Testis (tissue), 3 donors: ENCODE results near the gene FEM1C. TPM values are rescaled to one million over a fixed set of nuclear protein-coding genes. Genes with fewer than 3 reads are reported as not detected.

Experiments used
- DNase-seq: peaks from one replicate; pipeline ENCODE4 v3.0.0-alpha.2; 2019
- H3K27ac ChIP-seq, 2 donors: fragments of 200-600 bp; sonication (generic); one replicate each; pipeline ENCODE4 v1.5.1; 2019
- H3K27me3 ChIP-seq: fragments of 200-600 bp; sonication (generic); one replicate; pipeline ENCODE4 v1.5.1; 2019
- H3K36me3 ChIP-seq: fragments of 200-600 bp; sonication (generic); one replicate; pipeline ENCODE4 v1.5.1; 2017; ENCODE audit warnings: low read depth; ENCODE audit errors: missing control alignments
- H3K4me1 ChIP-seq: fragments of 200-600 bp; sonication (generic); one replicate; pipeline ENCODE4 v1.5.1; 2019
- H3K4me3 ChIP-seq, 2 donors: fragments of 200-600 bp; sonication (generic); one replicate each; pipeline ENCODE4 v1.5.1; 2017 to 2019
- H3K9me3 ChIP-seq: fragments of 200-600 bp; sonication (generic); one replicate; pipeline ENCODE4 v1.5.1; 2017
- CTCF ChIP-seq, 3 experiments: fragments of 450-650 bp in 2 of 3; fragments of 200-600 bp in 1 of 3; sonication (generic) in 1 of 3; IDR thresholded peaks; one replicate each; pipeline ENCODE4 v1.5.1; 2016 to 2019; ENCODE audit warnings: antibody characterized with exemption in 3 of 3, mild to moderate bottlenecking in 2 of 3, moderate library complexity in 1 of 3
- POLR2A ChIP-seq: fragments of 450-650 bp; IDR thresholded peaks from one replicate; pipeline ENCODE4 v1.6.1; 2017; ENCODE audit warnings: antibody characterized with exemption, mild to moderate bottlenecking, moderate library complexity
- WGBS, 2 donors: methylation state at CpG; one replicate each; pipeline ENCODE4 v1.1.5; 2018; 5-methylcytosine and 5-hydroxymethylcytosine counted together
- intact Hi-C: fragments of 100-400 bp; cut with DNase I; formaldehyde crosslinking; loops from one replicate; pipeline ENCODE4 v1.15.1; 2023; ENCODE audit warnings: low total_unique reads
- polyA plus RNA-seq: library from polyadenylated mRNA; stranded (reverse); fragments of 350-450 nt; fragmentation: Illumina TruSeq; extraction: RNeasy Lipid Tissue Mini Kit (QIAGEN cat#74804); gene quantifications from one replicate; pipeline ENCODE4 v1.2.3, GENCODE V29; 2014; ENCODE audit warnings: low read depth, low replicate concordance; ENCODE audit not compliant: insufficient read depth
- total RNA-seq, 2 donors: library from RNA; depleted of rRNA; stranded (reverse); fragments of >200 nt; gene quantifications; one replicate each; pipeline ENCODE4 v1.2.3, GENCODE V29; 2016

Gene FEM1C
- total and polyA plus RNA-seq, 3 donors from 2014 or later = 20.0 to 28.7 (median 25.9) TPM

GRCh38 chr5:115556276-115556675 is 11.7 kb upstream of the FEM1C start:
- Histone ChIP-seq H3K36me3 (no peaks in the 10 kb centered on the region), H3K4me3 (no peak overlapping the region), H3K4me1 (peaks cover 20% of the 10 kb centered on the region), H3K27me3 (no peaks in the 10 kb centered on the region), H3K27ac (no peak overlapping the region), H3K9me3 (no peaks in the 10 kb centered on the region)
- no peak for TF ChIP-seq POLR2A
- TF ChIP-seq CTCF (IDR thresholded peaks at IDR 0.05) = no peak
- intact Hi-C loops = no loop called here
- DNase-seq = no peak
- 92 to 96% methylated on average over 2 of the region's 2 CpGs for WGBS, 2 donors

GRCh38 chr5:115555084-115555633 is 10.6 kb upstream of the FEM1C start:
- Histone ChIP-seq H3K36me3 (no peaks in the 10 kb centered on the region), H3K27me3 (no peaks in the 10 kb centered on the region), H3K9me3 (no peaks in the 10 kb centered on the region), H3K27ac (no peak overlapping the region), H3K4me1 (peaks cover 20% of the 10 kb centered on the region), H3K4me3 (no peak overlapping the region)
- DNase-seq = no peak
- TF ChIP-seq CTCF (IDR thresholded peaks at IDR 0.05) = no peak
- TF ChIP-seq POLR2A = no peak
- WGBS, 2 donors = 81 to 83% methylated on average over 4 of the region's 4 CpGs
- intact Hi-C loops = no loop called here

GRCh38 chr5:115553082-115553481 is 8.5 kb upstream of the FEM1C start:
- Histone ChIP-seq H3K9me3 (no peaks in the 10 kb centered on the region), H3K4me1 (peaks cover 11% of the 10 kb centered on the region), H3K27me3 (no peaks in the 10 kb centered on the region), H3K36me3 (no peaks in the 10 kb centered on the region), H3K27ac (no peak overlapping the region), H3K4me3 (no peak overlapping the region)
- intact Hi-C loops = no loop called here
- 96 to 97% methylated on average over 4 of the region's 4 CpGs for WGBS, 2 donors
- no peak for DNase-seq
- no peak for TF ChIP-seq CTCF (IDR thresholded peaks at IDR 0.05)
- TF ChIP-seq POLR2A = no peak

GRCh38 chr5:115551415-115551814 is 6.8 kb upstream of the FEM1C start:
- H3K4me3 ChIP-seq = no peak overlapping the region
- DNase-seq = no peak
- intact Hi-C loops = no loop called here

More at GRCh38 chr5:115551415-115551814, 6.8 kb upstream of the FEM1C start:
- TF ChIP-seq CTCF (IDR thresholded peaks at IDR 0.05) = no peak
- no peak for TF ChIP-seq POLR2A
- Histone ChIP-seq H3K36me3 (no peaks in the 10 kb centered on the region), H3K9me3 (no peaks in the 10 kb centered on the region), H3K27ac (no peak overlapping the region), H3K27me3 (no peaks in the 10 kb centered on the region), H3K4me1 (no peaks in the 10 kb centered on the region)
- 68 to 78% methylated on average over 4 of the region's 4 CpGs for WGBS, 2 donors
